HL-60 (cell line): ENCODE data around the gene TANGO2.

Experiments
- DNase-seq, 2 experiments: peaks; one replicate each; pipeline ENCODE4 v3.0.0-alpha.2; 2010 to 2020; ENCODE audit warnings: low read depth in 1 of 2, low spot score in 1 of 2
- H3K27ac ChIP-seq: fragments of 250-450 bp; sonication (Bioruptor Pico); replicated peaks from 2 replicates; pipeline ENCODE4 v1.5.1; 2020; ENCODE audit warnings: mild to moderate bottlenecking, moderate library complexity
- H3K27me3 ChIP-seq: fragments of 250-450 bp; sonication (Bioruptor Pico); 2 replicates; pipeline ENCODE4 v1.5.1; 2021; ENCODE audit warnings: mild to moderate bottlenecking, moderate library complexity; ENCODE audit not compliant: insufficient read depth, poor library complexity, severe bottlenecking
- H3K4me3 ChIP-seq: replicated peaks from 2 replicates; pipeline ENCODE4 v1.5.1; 2011; ENCODE audit warnings: mild to moderate bottlenecking, control low read depth, low read length; ENCODE audit not compliant: insufficient read depth
- CTCF ChIP-seq: IDR thresholded peaks from one replicate; pipeline ENCODE4 v1.5.1; 2011; ENCODE audit warnings: low read length, control low read depth, inconsistent platforms; ENCODE audit not compliant: insufficient read depth
- GABPA ChIP-seq: IDR thresholded peaks from 2 replicates; pipeline ENCODE4 v1.6.1; 2012; ENCODE audit warnings: low read depth
- POLR2AphosphoS5 ChIP-seq: IDR thresholded peaks from 2 replicates; pipeline ENCODE4 v1.6.1; 2012; ENCODE audit warnings: low read depth
- REST ChIP-seq: IDR thresholded peaks from 2 replicates; pipeline ENCODE4 v1.6.1; 2012; ENCODE audit warnings: low read depth; ENCODE audit not compliant: insufficient replicate concordance
- SPI1 ChIP-seq: IDR thresholded peaks from 2 replicates; pipeline ENCODE4 v1.6.1; 2012; ENCODE audit warnings: low read depth, mild to moderate bottlenecking, borderline replicate concordance
- long read RNA-seq: library from polyadenylated mRNA; unstranded; transcript quantifications from one replicate; pipeline ENCODE4 v2.0.0, GENCODE V29; 2020

The TANGO2 gene, protein sequence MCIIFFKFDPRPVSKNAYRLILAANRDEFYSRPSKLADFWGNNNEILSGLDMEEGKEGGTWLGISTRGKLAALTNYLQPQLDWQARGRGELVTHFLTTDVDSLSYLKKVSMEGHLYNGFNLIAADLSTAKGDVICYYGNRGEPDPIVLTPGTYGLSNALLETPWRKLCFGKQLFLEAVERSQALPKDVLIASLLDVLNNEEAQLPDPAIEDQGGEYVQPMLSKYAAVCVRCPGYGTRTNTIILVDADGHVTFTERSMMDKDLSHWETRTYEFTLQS
- long read RNA-seq, transcript TANGO2-217 (9 exons, 2,439 nt): major isoform, 31 of 244 reads
- long read RNA-seq, transcript TANGO2-210 (8 exons, 2,084 nt): minor isoform, 16 of 244 reads
- long read RNA-seq, transcript TANGO2-201 (9 exons, 2,273 nt): minor isoform, 24 of 244 reads
- long read RNA-seq, transcript TANGO2-202 (7 exons, 2,011 nt): minor isoform, 15 of 244 reads
- long read RNA-seq, partial matches to known transcripts: 19 of 244 reads
- long read RNA-seq, other reads (novel, unspliced or antisense): 123 of 244 reads

DNA sequence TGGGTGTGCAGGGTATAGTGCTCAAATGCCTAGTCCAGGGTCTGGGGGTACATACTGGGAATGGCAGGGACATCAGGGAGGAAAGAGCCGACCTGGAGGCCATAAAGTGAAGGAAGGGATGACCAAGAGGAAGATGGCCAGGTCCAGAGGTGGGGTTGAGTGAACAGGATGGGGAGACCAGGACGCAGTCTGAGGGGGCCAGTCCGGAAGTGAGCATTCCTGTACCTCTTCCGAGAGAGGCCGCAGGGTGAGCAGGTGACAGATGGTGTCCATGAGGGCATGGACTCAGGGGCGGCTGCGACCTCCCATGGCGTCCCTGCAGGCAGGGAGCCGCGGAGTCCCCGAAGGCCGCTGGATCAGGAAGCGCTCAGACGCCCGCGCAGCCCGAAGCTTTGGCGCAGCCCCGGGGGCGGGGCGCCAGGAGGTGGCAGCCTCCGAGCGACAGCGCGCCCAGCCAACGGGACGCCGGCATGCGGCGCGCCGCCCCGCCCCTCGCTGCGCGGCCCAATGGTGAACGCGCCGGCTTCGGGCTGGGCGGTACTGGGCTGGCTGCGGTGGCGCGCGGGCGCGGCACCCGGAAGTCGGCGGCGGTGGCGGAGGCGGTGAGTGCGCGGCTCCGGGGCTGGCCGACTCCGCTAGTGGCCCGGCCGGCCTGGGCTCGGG, at the start of gene TANGO2:
Gene TANGO2 (plus strand): TSS at position 578 of the 663 bp plus-strand sequence. CDS start 15,689 bp downstream, outside the sequence.
- H3K27ac ChIP-seq: peak within 1 kb of the TSS; percentile 82

DNA sequence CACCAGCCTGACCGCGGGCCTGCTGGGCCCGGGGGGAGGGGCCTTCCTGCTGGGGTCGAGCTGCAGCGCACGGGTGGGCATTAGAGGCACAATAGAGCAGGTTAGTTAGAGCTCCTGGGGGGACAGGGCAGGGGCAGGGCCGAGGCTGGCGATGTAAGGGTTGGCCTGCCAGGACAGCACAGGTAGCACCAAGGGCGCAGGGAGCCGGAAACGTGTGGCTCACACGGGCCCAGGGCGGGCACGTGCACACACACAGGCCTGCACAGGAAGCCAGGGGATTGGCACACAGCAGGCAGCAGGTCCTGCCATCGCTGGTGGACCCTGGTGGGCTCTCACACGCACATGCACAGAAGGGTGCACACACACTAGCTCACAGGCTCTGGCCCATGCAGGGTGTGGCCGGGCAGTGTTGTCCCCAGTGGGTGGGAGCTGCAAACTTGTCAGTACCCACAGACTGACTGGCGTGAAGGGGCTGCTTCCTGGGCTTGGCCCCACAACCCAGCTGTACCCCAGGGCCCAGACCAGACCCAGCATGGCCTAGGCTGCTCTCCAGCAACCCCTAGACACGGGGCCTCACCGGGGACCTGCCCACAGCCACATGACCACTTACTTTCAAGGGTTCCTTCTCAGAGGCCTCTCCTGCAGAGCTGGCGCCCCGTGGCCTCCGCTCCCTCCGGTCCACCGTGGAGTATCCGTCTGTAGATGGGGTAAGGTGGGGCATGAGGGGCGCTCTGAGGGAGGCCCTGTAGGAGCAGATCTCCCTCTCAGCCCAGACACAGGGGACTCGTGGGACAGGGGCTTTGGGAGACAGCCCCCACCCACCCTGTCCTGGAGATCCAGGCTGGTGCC, 49.4 kb upstream of the TANGO2 start:
- no peaks in the 10 kb centered on the region for H3K27me3 ChIP-seq
- no peak overlapping the region for H3K4me3 ChIP-seq
- TF ChIP-seq GABPA (no peak), POLR2AphosphoS5 (0 out of 2 replicates have a peak, but pooled peaks have one; percentile 51), CTCF (no peak), SPI1 (no peak), REST (no peak)
- no peak for DNase-seq
- H3K27ac ChIP-seq: no peak overlapping the region

More for the DNA sequence above, at the start of gene TANGO2:
- H3K4me3 ChIP-seq: peak within 1 kb of the TSS; percentile 89
- peak; percentile 56; the same call in 1 of the 2 replicates for TF ChIP-seq POLR2AphosphoS5
- TF ChIP-seq REST: no peak
- peaks cover under 1% of the 10 kb centered on the region for H3K27me3 ChIP-seq
- peak; percentile 84 to 87 for DNase-seq

GRCh38 chr22:19972251-19972650, 48.7 kb upstream of the TANGO2 start:
- Histone ChIP-seq H3K4me3 (no peak overlapping the region), H3K27me3 (no peaks in the 10 kb centered on the region), H3K27ac (no peak overlapping the region)
- TF ChIP-seq CTCF (no peak), POLR2AphosphoS5 (no peak; the same call in 1 of the 2 replicates), REST (no peak), GABPA (no peak), SPI1 (no peak)
- DNase-seq: no peak
